Right cardiac atrium (tissue), 5 donors: Measurements from ENCODE around the gene NFATC2. TPM values are rescaled to one million over a fixed set of nuclear protein-coding genes. Genes with fewer than 3 reads are reported as not detected.
"Not testable (repeated sequence)": the region's sequence is repeated elsewhere in the genome, so short reads cannot be mapped to it uniquely, and the experiment has no call there.

Experiments
- ATAC-seq, 2 donors: fragments of 200-7000 bp; cut with Tn5 transposase; one replicate each; pipeline versions ENCODE4 v1.8.0 to v1.9.1; 2020; ENCODE audit warnings: moderate library complexity in 2 of 2, mild to moderate bottlenecking in 1 of 2
- DNase-seq, 3 donors: peaks; one replicate each; pipeline ENCODE4 v3.0.0-alpha.2; 2020
- H3K27ac ChIP-seq: one replicate; pipeline ENCODE4 v1.5.1; 2013; ENCODE audit warnings: mild to moderate bottlenecking, low read length, control low read depth, moderate library complexity
- H3K27me3 ChIP-seq: one replicate; pipeline ENCODE4 v1.6.1; 2013; ENCODE audit not compliant: control insufficient read depth, insufficient read depth
- H3K4me1 ChIP-seq: one replicate; pipeline ENCODE4 v1.6.1; 2013; ENCODE audit warnings: low read length; ENCODE audit not compliant: control insufficient read depth, insufficient read depth
- H3K4me3 ChIP-seq: one replicate; pipeline ENCODE4 v1.5.1; 2013; ENCODE audit warnings: low read length, control low read depth
- H3K9me3 ChIP-seq: one replicate; pipeline ENCODE4 v1.6.1; 2013; ENCODE audit warnings: low read length; ENCODE audit not compliant: control insufficient read depth
- WGBS: extraction: QIAGEN DNeasy Blood & Tissue Kit; methylation state at CpG from one replicate; pipeline ENCODE4 v1.1.7; 2013; 5-methylcytosine and 5-hydroxymethylcytosine counted together
- intact Hi-C, 4 donors: fragments of 100-400 bp; cut with DNase I; formaldehyde crosslinking; loops; one replicate each; pipeline versions ENCODE4 v1.11.0 to v1.14.0; 2022 to 2023
- polyA plus RNA-seq: library from polyadenylated mRNA; stranded (reverse); fragments of 200-250 nt; gene quantifications from one replicate; pipeline ENCODE4 v1.2.3, GENCODE V29; 2013
- total RNA-seq, 4 donors: library from RNA; stranded (reverse); fragmentation: NEBNext Ultra II Directional; extraction: Animal tissue kit (Norgen Biotek cat#: 25700); gene quantifications; one replicate each; pipeline ENCODE4 v1.2.1, GENCODE V29; 2021
- donor health status: healthy with polysubstance abuse.
- donor health status: DM: no; HTN: yes; CAD: no.
- donor health status: DM: no; HTN: no; CAD: no.
- donor health status: DM: no; HTN: yes; CAD: no; lungs with severe emphysema.
- donor health status: DM: yes; HTN: yes; CAD: no.

The NFATC2 gene
- total and polyA plus RNA-seq, 5 donors = 2.8 to 13.3 (median 8.2) TPM

- intact Hi-C loops = no loop called here
- H3K27me3 ChIP-seq = no peaks in the 10 kb centered on the region
- no peaks in the 10 kb centered on the region for H3K4me1 ChIP-seq
- H3K4me3 ChIP-seq = no peak overlapping the region
- H3K27ac ChIP-seq = no peak overlapping the region
- no peaks in the 10 kb centered on the region for H3K9me3 ChIP-seq
- WGBS = 50% methylated on average over 3 of the region's 3 CpGs
- DNase-seq = no peak
- no peak for ATAC-seq
These were observed 185.6 kb downstream of the NFATC2 start for GRCh38 chr20:51356871-51357270.

GRCh38 chr20:51354769-51355319 lies 187.7 kb downstream of the NFATC2 start:
- Histone ChIP-seq H3K27me3 (no peaks in the 10 kb centered on the region), H3K9me3 (no peaks in the 10 kb centered on the region), H3K27ac (no peak overlapping the region), H3K4me3 (no peak overlapping the region), H3K4me1 (no peaks in the 10 kb centered on the region)
- DNase-seq (no peak), ATAC-seq (peak in 1 of 2 donors; percentile 48)
- intact Hi-C loops = no loop called here
- WGBS = 56% methylated on average over 7 of the region's 7 CpGs

- Histone ChIP-seq H3K4me3 (no peak overlapping the region), H3K27me3 (no peaks in the 10 kb centered on the region), H3K9me3 (no peaks in the 10 kb centered on the region), H3K27ac (no peak overlapping the region), H3K4me1 (no peaks in the 10 kb centered on the region)
- intact Hi-C loops = no loop called here
- ATAC-seq (peak in 1 of 2 donors; percentile 43), DNase-seq (no peak)
- WGBS = 62% methylated on average over 17 of the region's 17 CpGs
These were observed 188.2 kb downstream of the NFATC2 start for GRCh38 chr20:51354191-51354768.

- Histone ChIP-seq H3K27me3 (no peaks in the 10 kb centered on the region), H3K4me3 (no peak overlapping the region), H3K4me1 (no peaks in the 10 kb centered on the region), H3K27ac (no peak overlapping the region), H3K9me3 (no peaks in the 10 kb centered on the region)
- ATAC-seq = no peak
- no peak for DNase-seq
- intact Hi-C loops = no loop called here
- 76% methylated on average over 4 of the region's 4 CpGs for WGBS
These were observed 189.0 kb downstream of the NFATC2 start for GRCh38 chr20:51353491-51353890.

GRCh38 chr20:51352791-51353190 lies 189.7 kb downstream of the NFATC2 start:
- ATAC-seq = no peak
- no peak for DNase-seq
- intact Hi-C loops = no loop called here
- WGBS = 94% methylated on average over 11 of the region's 11 CpGs
- Histone ChIP-seq H3K27me3 (no peaks in the 10 kb centered on the region), H3K4me1 (no peaks in the 10 kb centered on the region), H3K27ac (no peak overlapping the region), H3K9me3 (no peaks in the 10 kb centered on the region), H3K4me3 (no peak overlapping the region)

DNA sequence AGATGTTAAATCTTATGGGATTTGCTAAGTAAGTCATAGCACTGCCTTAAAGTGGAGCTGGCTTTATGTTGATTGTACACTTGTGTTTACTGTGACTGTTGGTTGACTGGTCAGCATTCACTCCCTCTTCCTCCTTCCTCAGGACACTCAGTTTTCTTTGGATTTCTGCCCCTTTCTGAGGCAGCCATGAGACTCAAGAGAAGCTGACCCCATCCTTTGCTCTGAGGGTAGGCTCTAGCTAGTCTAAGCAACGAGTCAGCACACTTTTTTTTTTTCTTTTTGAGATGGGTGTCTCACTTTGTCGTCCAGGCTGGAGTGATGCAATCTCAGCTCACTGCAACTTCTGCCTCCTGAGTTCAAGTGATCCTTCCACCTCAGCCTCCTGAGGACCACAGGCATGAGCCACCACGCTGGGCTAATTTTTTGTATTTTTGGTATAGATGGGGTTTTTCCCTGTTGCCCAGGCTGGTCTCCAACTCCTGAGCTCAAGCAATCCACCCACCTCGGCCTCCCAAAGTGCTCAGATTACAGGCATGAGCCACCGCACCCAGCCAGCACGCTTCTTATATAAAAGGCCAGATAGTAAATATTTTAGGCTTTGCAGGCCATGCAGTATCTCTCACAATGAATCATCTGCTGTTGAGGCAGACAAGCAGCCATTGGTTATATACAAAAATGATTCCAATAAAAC lies 191.4 kb downstream of the NFATC2 start:
- Histone ChIP-seq H3K27me3 (no peaks in the 10 kb centered on the region), H3K4me3 (no peak overlapping the region), H3K9me3 (no peaks in the 10 kb centered on the region), H3K4me1 (no peaks in the 10 kb centered on the region), H3K27ac (no peak overlapping the region)
- WGBS = 68% methylated on average over 6 of the region's 6 CpGs
- ATAC-seq (no peak), DNase-seq (no peak)
- intact Hi-C loops = no loop called here

- no peak for ATAC-seq
- Histone ChIP-seq H3K4me3 (no peak overlapping the region), H3K27me3 (no peaks in the 10 kb centered on the region), H3K27ac (no peak overlapping the region), H3K9me3 (no peaks in the 10 kb centered on the region), H3K4me1 (no peaks in the 10 kb centered on the region)
- intact Hi-C loops = no loop called here
- 84% methylated on average over 4 of the region's 4 CpGs for WGBS
- no peak for DNase-seq
These were observed 193.6 kb downstream of the NFATC2 start for GRCh38 chr20:51348876-51349275.

- no peak overlapping the region for H3K27ac ChIP-seq
- H3K9me3 ChIP-seq = no peaks in the 10 kb centered on the region
- 80% methylated on average over 1 of the region's 1 CpG for WGBS
- H3K4me1 ChIP-seq = no peaks in the 10 kb centered on the region
- no peaks in the 10 kb centered on the region for H3K27me3 ChIP-seq
- DNase-seq (no peak), ATAC-seq (no peak)
- no peak overlapping the region for H3K4me3 ChIP-seq
- intact Hi-C loops = no loop called here
These were observed 194.7 kb downstream of the NFATC2 start for GRCh38 chr20:51347831-51348230.

- Histone ChIP-seq H3K27me3 (no peaks in the 10 kb centered on the region), H3K4me1 (no peaks in the 10 kb centered on the region), H3K27ac (no peak overlapping the region), H3K4me3 (no peak overlapping the region), H3K9me3 (no peaks in the 10 kb centered on the region)
- DNase-seq = no peak
- 82% methylated on average over 8 of the region's 8 CpGs for WGBS
- no peak for ATAC-seq
- intact Hi-C loops = no loop called here
These were observed 195.6 kb downstream of the NFATC2 start for GRCh38 chr20:51346686-51347485.

DNA sequence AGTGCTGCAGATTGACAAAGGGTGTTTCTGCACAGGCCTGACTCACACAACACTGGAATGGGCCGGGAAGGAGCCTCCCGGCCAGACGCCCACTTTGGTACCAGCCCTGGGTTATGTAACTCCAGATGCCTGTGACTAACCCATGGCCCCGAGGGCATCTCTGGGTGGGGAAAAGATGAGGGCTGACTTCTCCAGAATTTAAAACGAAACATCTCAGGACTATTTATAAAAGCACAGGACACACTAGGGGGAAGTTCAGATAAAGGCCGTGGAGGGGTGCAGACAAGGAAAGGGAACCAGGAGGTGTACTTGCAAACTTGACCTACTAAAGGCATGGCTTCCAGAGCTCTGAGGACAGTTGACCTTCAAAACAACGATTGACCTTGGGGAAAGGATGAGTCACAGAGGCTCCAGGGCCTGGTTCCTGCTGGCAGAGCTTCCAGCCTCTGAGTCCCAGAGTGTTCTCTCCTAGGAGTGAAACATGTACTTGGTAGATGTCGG lies 196.9 kb downstream of the NFATC2 start:
- Histone ChIP-seq H3K27me3 (no peaks in the 10 kb centered on the region), H3K27ac (no peak overlapping the region), H3K4me3 (no peak overlapping the region), H3K9me3 (no peaks in the 10 kb centered on the region), H3K4me1 (no peaks in the 10 kb centered on the region)
- ATAC-seq (peak; percentile 27 to 58), DNase-seq (no peak)
- intact Hi-C loops = no loop called here
- 59% methylated on average over 8 of the region's 8 CpGs for WGBS

DNA sequence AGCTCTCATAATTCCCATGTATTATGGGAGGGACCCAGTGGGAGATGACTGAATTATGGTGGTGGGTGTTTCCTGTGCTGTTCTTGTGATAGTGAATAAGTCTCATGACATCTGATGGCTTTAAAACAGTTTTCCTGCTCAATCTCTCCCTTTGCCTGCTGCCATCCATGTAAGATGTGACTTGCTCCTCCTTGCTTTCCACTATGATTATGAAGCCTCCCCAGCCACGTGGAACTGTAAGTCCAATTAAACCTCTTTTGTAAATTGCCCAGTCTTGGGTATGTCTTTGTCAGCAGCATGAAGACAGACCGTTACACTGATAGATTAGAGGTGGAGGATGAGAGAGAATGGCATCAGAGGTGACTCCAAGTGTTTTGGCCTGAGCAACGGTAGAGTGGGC lies 198.7 kb downstream of the NFATC2 start:
- H3K27ac ChIP-seq, H3K27me3 ChIP-seq, intact Hi-C loops, H3K4me3 ChIP-seq, H3K9me3 ChIP-seq, ATAC-seq, DNase-seq, H3K4me1 ChIP-seq: not testable (repeated sequence)
- WGBS = 66% methylated on average over 3 of the region's 3 CpGs
